ENCODE measurements around the gene DGCR6.

DNA sequence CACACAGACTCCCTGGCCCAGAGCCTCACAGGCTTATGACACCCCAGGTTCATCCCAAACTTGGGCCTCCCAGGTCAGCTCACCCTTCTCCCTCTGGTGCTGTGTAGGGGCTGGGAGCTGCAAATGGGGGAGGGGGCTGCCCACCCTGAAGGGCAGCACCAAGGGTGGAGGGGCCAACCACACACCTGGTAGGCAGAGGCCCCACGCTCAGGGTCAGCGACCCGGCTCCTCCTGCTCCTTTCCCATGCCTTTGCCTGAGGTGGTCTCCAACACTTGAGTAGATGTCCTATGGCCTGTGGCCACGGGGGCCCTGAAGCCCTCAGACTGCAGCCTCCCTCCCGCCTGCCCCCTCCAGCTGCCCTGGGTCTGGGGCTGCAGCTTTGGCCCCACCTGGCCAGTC, 3.4 kb downstream of the DGCR6 start:
- no peak for TF ChIP-seq EZH2 (IDR thresholded peaks at IDR 0.05)
- TF ChIP-seq POLR2AphosphoS5 (IDR thresholded peaks at IDR 0.05; ENCODE audit: borderline replicate concordance, low read depth, low read length), result no peak

All from SK-N-MC (cell line).